Gastroesophageal sphincter (tissue), 4 donors: Measurements from ENCODE around the gene ZNF511. TPM values are rescaled to one million over a fixed set of nuclear protein-coding genes. Genes with fewer than 3 reads are reported as not detected.

Experiments used
- ATAC-seq: fragments of 150-250 bp; one replicate; pipeline ENCODE4 v1.9.1; 2016; ENCODE audit warnings: mild to moderate bottlenecking, moderate library complexity
- H3K27ac ChIP-seq, 4 donors: fragments of 200-600 bp; sonication (generic) in 3 of 4; 1 replicate in 3 of 4; 2 replicates in 1 of 4; pipeline ENCODE4 v1.5.1; 2016 to 2019
- H3K27me3 ChIP-seq: fragments of 200-600 bp; sonication (generic); one replicate; pipeline ENCODE4 v1.5.1; 2019
- H3K36me3 ChIP-seq, 2 donors: fragments of 200-600 bp; sonication (generic); one replicate each; pipeline ENCODE4 v1.5.1; 2019; ENCODE audit warnings: control low read depth in 1 of 2
- H3K4me1 ChIP-seq, 3 donors: fragments of 200-600 bp; sonication (generic); 1 replicate in 2 of 3; 2 replicates in 1 of 3; pipeline ENCODE4 v1.5.1; 2016 to 2019; ENCODE audit warnings: control low read depth in 2 of 3
- H3K4me3 ChIP-seq, 2 donors: fragments of 200-600 bp; sonication (generic); one replicate each; pipeline ENCODE4 v1.5.1; 2019; ENCODE audit warnings: mild to moderate bottlenecking in 1 of 2, moderate library complexity in 1 of 2
- H3K9me3 ChIP-seq, 3 donors: fragments of 200-600 bp; sonication (generic); one replicate each; pipeline ENCODE4 v1.5.1; 2017 to 2019; ENCODE audit warnings: control low read depth in 2 of 3
- EP300 ChIP-seq: sonication (generic); formaldehyde crosslinking; IDR thresholded peaks from one replicate; pipeline ENCODE4 v1.6.1; 2017; ENCODE audit warnings: antibody characterized with exemption, mild to moderate bottlenecking
- POLR2A ChIP-seq, 2 donors: fragments of 450-650 bp; IDR thresholded peaks; one replicate each; pipeline ENCODE4 v1.6.1; 2017; ENCODE audit warnings: antibody characterized with exemption in 2 of 2, mild to moderate bottlenecking in 2 of 2, moderate library complexity in 1 of 2
- POLR2AphosphoS5 ChIP-seq: sonication (generic); formaldehyde crosslinking; IDR thresholded peaks from one replicate; pipeline ENCODE4 v1.6.1; 2017; ENCODE audit warnings: antibody characterized with exemption
- WGBS, 2 donors: methylation state at CpG; one replicate each; pipeline ENCODE4 v1.1.5; 2018; ENCODE audit warnings: low coverage in 1 of 2; 5-methylcytosine and 5-hydroxymethylcytosine counted together
- total RNA-seq, 4 donors: library from RNA; depleted of rRNA; stranded (reverse); fragments of >200 nt; gene quantifications; one replicate each; pipeline ENCODE4 v1.1.0, GENCODE V29; 2016
- TF ChIP-seq, protein P1 (sequence below), 4 experiments: fragments of 200-600 bp in 2 of 4; fragments of 450-650 bp in 2 of 4; sonication (generic) in 1 of 4; IDR thresholded peaks; one replicate each; pipeline ENCODE4 v1.5.1; 2017 to 2019; ENCODE audit warnings: antibody characterized with exemption in 4 of 4, mild to moderate bottlenecking in 2 of 4, moderate library complexity in 2 of 4

ZNF511 gene
- total RNA-seq, 4 donors from 2014 or later = 15.1 to 42.2 (median 25.4) TPM

DNA sequence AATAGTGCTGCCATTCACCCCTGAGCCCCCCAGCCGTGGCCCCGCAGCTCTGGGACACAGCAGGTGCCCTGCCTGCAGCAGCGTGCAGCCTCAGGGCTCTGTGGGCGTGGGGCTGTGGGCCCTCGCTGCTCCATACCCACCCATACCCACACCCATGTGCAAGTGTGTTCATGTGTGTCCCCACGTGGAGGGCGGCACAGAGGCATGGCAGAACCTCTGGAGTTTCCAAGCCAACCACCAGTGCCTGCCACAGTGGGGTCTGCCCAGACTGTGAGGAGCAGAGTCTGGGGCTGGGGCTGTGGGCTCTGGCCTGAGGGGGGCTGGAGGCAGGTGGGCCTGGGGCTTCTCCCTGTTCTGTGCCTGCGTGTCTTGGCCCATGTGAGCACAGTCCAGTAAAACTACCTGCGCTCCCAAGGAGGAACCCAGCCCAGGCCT lies 40.9 kb downstream of the ZNF511 start:
- H3K4me1 ChIP-seq = no peaks in the 10 kb centered on the region
- no CpG with 5 or more reads among the region's 9 CpGs for WGBS, 2 donors
- peaks cover 0 to under 1% of the 10 kb centered on the region in 2 donors for H3K36me3 ChIP-seq
- ATAC-seq = no peak
- no peak for TF ChIP-seq EP300
- TF ChIP-seq POLR2AphosphoS5 = no peak
- TF ChIP-seq POLR2A (IDR thresholded peaks at IDR 0.05) = no peak
- TF ChIP-seq, protein P1, sequence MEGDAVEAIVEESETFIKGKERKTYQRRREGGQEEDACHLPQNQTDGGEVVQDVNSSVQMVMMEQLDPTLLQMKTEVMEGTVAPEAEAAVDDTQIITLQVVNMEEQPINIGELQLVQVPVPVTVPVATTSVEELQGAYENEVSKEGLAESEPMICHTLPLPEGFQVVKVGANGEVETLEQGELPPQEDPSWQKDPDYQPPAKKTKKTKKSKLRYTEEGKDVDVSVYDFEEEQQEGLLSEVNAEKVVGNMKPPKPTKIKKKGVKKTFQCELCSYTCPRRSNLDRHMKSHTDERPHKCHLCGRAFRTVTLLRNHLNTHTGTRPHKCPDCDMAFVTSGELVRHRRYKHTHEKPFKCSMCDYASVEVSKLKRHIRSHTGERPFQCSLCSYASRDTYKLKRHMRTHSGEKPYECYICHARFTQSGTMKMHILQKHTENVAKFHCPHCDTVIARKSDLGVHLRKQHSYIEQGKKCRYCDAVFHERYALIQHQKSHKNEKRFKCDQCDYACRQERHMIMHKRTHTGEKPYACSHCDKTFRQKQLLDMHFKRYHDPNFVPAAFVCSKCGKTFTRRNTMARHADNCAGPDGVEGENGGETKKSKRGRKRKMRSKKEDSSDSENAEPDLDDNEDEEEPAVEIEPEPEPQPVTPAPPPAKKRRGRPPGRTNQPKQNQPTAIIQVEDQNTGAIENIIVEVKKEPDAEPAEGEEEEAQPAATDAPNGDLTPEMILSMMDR (IDR thresholded peaks at IDR 0.05) = no peak
- H3K27ac ChIP-seq = no peak overlapping the region
- H3K27me3 ChIP-seq = peaks cover 86% of the 10 kb centered on the region
- H3K9me3 ChIP-seq = no peaks in the 10 kb centered on the region
- H3K4me3 ChIP-seq = no peak overlapping the region

DNA sequence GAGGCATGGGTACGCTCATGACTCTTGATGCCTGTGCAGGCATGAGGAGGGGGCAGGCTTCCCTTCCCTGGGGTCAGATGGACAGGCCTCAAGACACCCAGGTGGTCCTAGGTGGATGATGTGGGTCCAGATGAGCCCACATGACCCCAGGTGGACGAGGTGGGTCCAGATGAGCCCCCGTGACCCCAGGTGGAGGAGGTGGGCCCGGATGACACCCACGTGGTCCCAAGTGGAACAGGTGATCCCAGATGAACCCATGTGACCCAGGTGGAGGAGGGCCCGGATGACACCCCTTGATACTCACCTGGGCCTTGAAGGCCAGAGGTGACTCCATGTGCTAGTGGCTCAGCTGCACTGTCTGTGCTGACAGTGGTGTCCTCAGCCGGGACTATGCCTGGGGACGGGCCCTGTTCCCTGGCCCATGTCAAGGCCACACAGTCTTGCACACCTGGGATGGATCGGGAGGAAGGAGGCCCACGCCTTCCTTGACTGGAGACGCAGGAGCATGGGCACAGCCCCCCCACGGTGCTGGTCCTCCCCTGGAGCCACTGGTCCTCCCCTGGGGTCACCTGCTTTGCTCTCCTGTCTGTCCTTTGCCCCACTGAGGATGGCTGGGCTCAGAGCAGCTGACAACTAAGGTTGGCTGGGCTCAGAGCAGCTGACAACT lies 41.7 kb downstream of the ZNF511 start:
- peaks cover 86% of the 10 kb centered on the region for H3K27me3 ChIP-seq
- H3K4me1 ChIP-seq = no peaks in the 10 kb centered on the region
- ATAC-seq = no peak
- TF ChIP-seq POLR2A (IDR thresholded peaks at IDR 0.05) (no peak), POLR2AphosphoS5 (no peak), EP300 (no peak)
- TF ChIP-seq, protein P1 (IDR thresholded peaks at IDR 0.05) = no peak
- WGBS, 2 donors = no CpG with 5 or more reads among the region's 12 CpGs
- H3K27ac ChIP-seq = no peak overlapping the region
- no peak overlapping the region for H3K4me3 ChIP-seq
- peaks cover 0 to 9% of the 10 kb centered on the region in 2 donors for H3K36me3 ChIP-seq
- H3K9me3 ChIP-seq = no peaks in the 10 kb centered on the region

DNA sequence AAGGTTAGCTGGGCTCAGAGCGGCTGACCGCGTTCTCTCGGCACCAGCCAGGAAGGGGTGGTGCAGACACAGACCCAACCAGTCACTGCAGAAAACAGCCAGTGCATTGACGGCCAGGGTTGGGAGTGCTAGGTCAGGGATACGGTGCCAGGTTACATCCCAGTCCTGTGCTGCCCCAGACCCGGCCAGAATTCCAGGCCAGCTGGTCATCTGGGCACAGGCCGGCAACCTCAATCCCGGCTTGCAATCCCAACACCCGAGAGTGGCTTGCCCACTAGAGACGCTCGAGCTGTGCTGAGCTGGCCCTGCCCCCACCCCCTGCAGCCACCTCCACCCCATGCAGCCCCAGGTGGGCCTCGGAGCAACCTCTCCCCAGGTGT lies 42.2 kb downstream of the ZNF511 start:
- Histone ChIP-seq H3K27me3 (peaks cover 86% of the 10 kb centered on the region), H3K4me3 (no peak overlapping the region), H3K4me1 (peaks cover 0 to under 1% (median 0%) of the 10 kb centered on the region in 3 donors), H3K27ac (no peak overlapping the region), H3K9me3 (no peaks in the 10 kb centered on the region), H3K36me3 (peaks cover 0 to 11% of the 10 kb centered on the region in 2 donors)
- ATAC-seq = no peak
- TF ChIP-seq, protein P1 (IDR thresholded peaks at IDR 0.05) = no peak
- TF ChIP-seq POLR2AphosphoS5 (no peak), POLR2A (IDR thresholded peaks at IDR 0.05) (no peak), EP300 (no peak)
- 50% methylated on average over 1 of the region's 13 CpGs; no CpG with 5 or more reads in 1 of the 2 donors for WGBS, 2 donors

DNA sequence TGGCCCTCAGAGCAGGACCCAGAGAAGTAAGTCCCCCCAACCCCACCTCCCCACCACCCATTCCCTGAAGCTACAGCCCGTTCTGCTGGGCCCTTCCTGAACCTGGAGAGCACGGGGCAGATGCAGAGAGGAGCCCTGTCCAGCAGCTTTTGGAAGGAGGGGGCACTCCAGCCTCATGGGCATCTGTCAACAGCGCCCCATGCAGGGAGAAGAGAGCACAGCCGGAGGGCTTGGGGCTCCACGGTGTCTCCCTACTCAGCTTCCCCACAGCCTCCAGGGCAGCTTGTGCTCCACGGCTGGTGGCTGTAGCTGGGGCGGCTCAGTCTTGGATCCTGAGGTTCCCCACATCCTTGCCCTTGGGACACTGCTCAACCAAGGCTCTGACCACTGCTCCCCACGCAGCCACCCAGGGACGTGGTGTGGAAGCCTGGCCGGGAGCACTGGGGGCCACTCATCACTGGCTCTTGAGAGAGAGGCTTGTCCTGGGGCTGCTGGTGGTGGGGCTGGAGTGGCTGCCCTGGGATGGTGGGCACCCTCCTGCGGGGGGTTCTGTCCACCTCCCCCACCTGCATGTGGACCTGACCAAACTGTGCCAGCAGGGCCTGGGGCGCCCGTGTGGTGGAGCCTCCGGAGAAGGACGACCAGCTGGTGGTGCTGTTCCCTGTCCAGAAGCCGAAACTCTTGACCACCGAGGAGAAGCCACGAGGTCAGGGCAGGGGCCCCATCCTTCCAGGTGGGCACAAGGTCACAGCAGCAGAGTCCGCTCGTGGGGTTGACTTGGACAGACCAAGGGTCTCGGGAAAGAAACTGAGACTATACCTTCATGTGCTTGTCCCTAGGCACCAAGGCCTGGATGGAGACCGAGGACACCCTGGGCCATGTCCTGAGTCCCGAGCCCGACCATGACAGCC lies 42.9 kb downstream of the ZNF511 start:
- Histone ChIP-seq H3K4me3 (no peak overlapping the region), H3K4me1 (peaks cover 0 to 8% (median 2%) of the 10 kb centered on the region in 3 donors), H3K9me3 (no peaks in the 10 kb centered on the region), H3K36me3 (peaks cover 0 to 11% of the 10 kb centered on the region in 2 donors), H3K27ac (no peak overlapping the region), H3K27me3 (peaks cover 86% of the 10 kb centered on the region)
- WGBS, 2 donors = no CpG with 5 or more reads among the region's 24 CpGs
- ATAC-seq = no peak
- TF ChIP-seq POLR2A (IDR thresholded peaks at IDR 0.05) (no peak), EP300 (no peak), POLR2AphosphoS5 (no peak)
- TF ChIP-seq, protein P1 (IDR thresholded peaks at IDR 0.05) = no peak
